Lower lobe of right lung (tissue), 2 donors: ENCODE measurements around the gene DUSP6. TPM values are rescaled to one million over a fixed set of nuclear protein-coding genes. Genes with fewer than 3 reads are reported as not detected.
A peak's percentile ranks its signal among the peaks of the same experiment; 100 is the strongest.

ENCODE experiments used
- ATAC-seq, 2 donors: fragments of 200-7000 bp; cut with Tn5 transposase; one replicate each; pipeline ENCODE4 v1.9.1; 2020 to 2022; ENCODE audit warnings: mild to moderate bottlenecking in 2 of 2, moderate library complexity in 2 of 2
- DNase-seq: peaks from one replicate; pipeline ENCODE4 v3.0.0-alpha.2; 2020
- H3K27ac ChIP-seq: fragments of 200-600 bp; one replicate; pipeline ENCODE4 v1.8.0; 2022
- H3K27me3 ChIP-seq: fragments of 200-600 bp; one replicate; pipeline ENCODE4 v1.8.0; 2022; ENCODE audit warnings: low read depth
- H3K36me3 ChIP-seq: fragments of 200-600 bp; one replicate; pipeline ENCODE4 v1.8.0; 2022; ENCODE audit warnings: mild to moderate bottlenecking
- H3K4me1 ChIP-seq: fragments of 200-600 bp; one replicate; pipeline ENCODE4 v1.8.0; 2022
- H3K4me3 ChIP-seq: fragments of 200-600 bp; one replicate; pipeline ENCODE4 v1.8.0; 2022; ENCODE audit warnings: mild to moderate bottlenecking
- H3K9me3 ChIP-seq: fragments of 200-600 bp; one replicate; pipeline ENCODE4 v1.8.0; 2022
- CTCF ChIP-seq: fragments of 200-600 bp; IDR thresholded peaks from one replicate; pipeline ENCODE4 v1.8.0; 2022; ENCODE audit warnings: antibody characterized with exemption, mild to moderate bottlenecking
- intact Hi-C: fragments of 100-400 bp; cut with DNase I; formaldehyde crosslinking; loops from one replicate; pipeline ENCODE4 v1.11.0; 2022
- total RNA-seq: library from RNA; stranded (reverse); fragmentation: NEBNext Ultra II Directional; extraction: Animal tissue kit (Norgen Biotek cat#: 25700); gene quantifications from one replicate; pipeline ENCODE4 v1.2.1, GENCODE V29; 2021
- donor health status: DM: no; HTN: yes; CAD: no; lungs with severe emphysema.

DUSP6 gene
- total RNA-seq, 1 donor from 2014 or later, result 196 TPM

- no peak for TF ChIP-seq CTCF
- Histone ChIP-seq H3K9me3 (no peaks in the 10 kb centered on the region), H3K27me3 (no peaks in the 10 kb centered on the region), H3K27ac (peak overlapping the region; percentile 76), H3K4me1 (peaks cover 56% of the 10 kb centered on the region), H3K36me3 (no peaks in the 10 kb centered on the region), H3K4me3 (no peak overlapping the region)
- ATAC-seq (peak in 1 of 2 donors; percentile 13), DNase-seq (no peak)
- intact Hi-C loops, result no loop called here
Observed at GRCh38 chr12:89384807-89385206, 32.5 kb upstream of the DUSP6 start.

- no peak for TF ChIP-seq CTCF
- Histone ChIP-seq H3K4me3 (no peak overlapping the region), H3K27me3 (no peaks in the 10 kb centered on the region), H3K27ac (peak overlapping the region; percentile 76), H3K4me1 (peaks cover 50% of the 10 kb centered on the region), H3K9me3 (no peaks in the 10 kb centered on the region), H3K36me3 (no peaks in the 10 kb centered on the region)
- DNase-seq, result peak; percentile 56
- ATAC-seq, result peak; percentile 72 to 80
- intact Hi-C loops, result no loop called here
Observed at GRCh38 chr12:89384050-89384758, 31.9 kb upstream of the DUSP6 start.

GRCh38 chr12:89383235-89384049, 31.1 kb upstream of the DUSP6 start:
- TF ChIP-seq CTCF, result no peak
- H3K4me3 ChIP-seq, result no peak overlapping the region
- H3K9me3 ChIP-seq, result no peaks in the 10 kb centered on the region
- ATAC-seq (peak; percentile 49 to 52), DNase-seq (no peak)
- H3K4me1 ChIP-seq, result peaks cover 47% of the 10 kb centered on the region
- no peaks in the 10 kb centered on the region for H3K36me3 ChIP-seq
- no peaks in the 10 kb centered on the region for H3K27me3 ChIP-seq
- intact Hi-C loops, result no loop called here
- H3K27ac ChIP-seq, result peak overlapping the region; percentile 76

- Histone ChIP-seq H3K27me3 (no peaks in the 10 kb centered on the region), H3K9me3 (no peaks in the 10 kb centered on the region), H3K36me3 (no peaks in the 10 kb centered on the region), H3K27ac (peak overlapping the region; percentile 76), H3K4me3 (no peak overlapping the region), H3K4me1 (peaks cover 47% of the 10 kb centered on the region)
- intact Hi-C loops, result no loop called here
- ATAC-seq, result no peak
- TF ChIP-seq CTCF, result no peak
- DNase-seq, result no peak
Observed at GRCh38 chr12:89382328-89382727, 30.0 kb upstream of the DUSP6 start.

GRCh38 chr12:89379839-89380467, 27.7 kb upstream of the DUSP6 start:
- peaks cover 44% of the 10 kb centered on the region for H3K4me1 ChIP-seq
- DNase-seq (no peak), ATAC-seq (no peak)
- intact Hi-C loops, result no loop called here
- H3K27me3 ChIP-seq, result no peaks in the 10 kb centered on the region
- H3K27ac ChIP-seq, result no peak overlapping the region
- no peak overlapping the region for H3K4me3 ChIP-seq
- TF ChIP-seq CTCF, result no peak
- H3K36me3 ChIP-seq, result no peaks in the 10 kb centered on the region
- no peaks in the 10 kb centered on the region for H3K9me3 ChIP-seq
